DOHH2 (cell line): ENCODE measurements around the gene HDAC4.

ENCODE experiments used
- H3F3A ChIP-seq: fragments of 200-600 bp; sonication (generic), shearing (Covaris generic); 2 replicates; pipeline ENCODE4 v1.6.0; 2016; ENCODE audit warnings: antibody characterized with exemption, mild to moderate bottlenecking; ENCODE audit not compliant: control insufficient read depth, insufficient read depth
- H3K27ac ChIP-seq: fragments of 200-600 bp; sonication (generic); 2 replicates; pipeline ENCODE4 v1.5.1; 2014; ENCODE audit warnings: low read depth, mild to moderate bottlenecking, low read length, moderate library complexity
- H3K27me3 ChIP-seq: fragments of 200-600 bp; sonication (generic); 2 replicates; pipeline ENCODE4 v1.6.1; 2014; ENCODE audit warnings: mild to moderate bottlenecking, low read length, mixed read lengths; ENCODE audit not compliant: control insufficient read depth
- H3K36me3 ChIP-seq: fragments of 200-600 bp; sonication (generic); 2 replicates; pipeline ENCODE4 v1.6.1; 2014; ENCODE audit warnings: mild to moderate bottlenecking, low read length, moderate library complexity, mixed read lengths; ENCODE audit not compliant: control insufficient read depth
- H3K4me1 ChIP-seq: fragments of 200-600 bp; sonication (generic); 2 replicates; pipeline ENCODE4 v1.6.1; 2014; ENCODE audit warnings: mild to moderate bottlenecking, low read length, mixed read lengths; ENCODE audit not compliant: control insufficient read depth
- H3K4me2 ChIP-seq: fragments of 200-600 bp; sonication (generic); 2 replicates; pipeline ENCODE4 v1.6.0; 2014; ENCODE audit warnings: mild to moderate bottlenecking, low read length, moderate library complexity
- H3K4me3 ChIP-seq: fragments of 200-600 bp; sonication (generic); 2 replicates; pipeline ENCODE4 v1.5.1; 2014; ENCODE audit warnings: mild to moderate bottlenecking, low read length, mixed read lengths
- H3K79me2 ChIP-seq: fragments of 200-600 bp; sonication (generic); 2 replicates; pipeline ENCODE4 v1.6.1; 2014; ENCODE audit warnings: mild to moderate bottlenecking, low read length, mixed read lengths; ENCODE audit not compliant: control insufficient read depth
- H3K9me2 ChIP-seq: fragments of 200-600 bp; sonication (generic); replicated peaks from 2 replicates; pipeline ENCODE4 v1.6.1; 2014; ENCODE audit warnings: mild to moderate bottlenecking, low read length, mixed read lengths; ENCODE audit not compliant: control insufficient read depth
- H3K9me3 ChIP-seq: fragments of 200-600 bp; sonication (generic); 2 replicates; pipeline ENCODE4 v1.6.1; 2014; ENCODE audit warnings: antibody characterized with exemption, low read length, mixed read lengths; ENCODE audit not compliant: control insufficient read depth, insufficient read depth
- H4K20me1 ChIP-seq: fragments of 200-600 bp; sonication (generic); 2 replicates; pipeline ENCODE4 v1.6.0; 2014; ENCODE audit warnings: low read depth, mild to moderate bottlenecking, antibody characterized with exemption, low read length, moderate library complexity; ENCODE audit not compliant: control insufficient read depth, insufficient read depth
- EZH2phosphoT487 ChIP-seq: fragments of 200-600 bp; sonication (generic); IDR thresholded peaks from 2 replicates; pipeline ENCODE4 v1.6.1; 2017; ENCODE audit warnings: borderline replicate concordance, mild to moderate bottlenecking, antibody characterized with exemption, low read length, moderate library complexity, mixed read lengths
- TF ChIP-seq, protein P1 (sequence below): fragments of 200-600 bp; sonication (generic); IDR thresholded peaks from one replicate; pipeline ENCODE4 v1.5.1; 2014; ENCODE audit warnings: antibody characterized with exemption, mild to moderate bottlenecking, low read depth, low read length; ENCODE audit not compliant: poor library complexity, severe bottlenecking

HDAC4 gene

DNA sequence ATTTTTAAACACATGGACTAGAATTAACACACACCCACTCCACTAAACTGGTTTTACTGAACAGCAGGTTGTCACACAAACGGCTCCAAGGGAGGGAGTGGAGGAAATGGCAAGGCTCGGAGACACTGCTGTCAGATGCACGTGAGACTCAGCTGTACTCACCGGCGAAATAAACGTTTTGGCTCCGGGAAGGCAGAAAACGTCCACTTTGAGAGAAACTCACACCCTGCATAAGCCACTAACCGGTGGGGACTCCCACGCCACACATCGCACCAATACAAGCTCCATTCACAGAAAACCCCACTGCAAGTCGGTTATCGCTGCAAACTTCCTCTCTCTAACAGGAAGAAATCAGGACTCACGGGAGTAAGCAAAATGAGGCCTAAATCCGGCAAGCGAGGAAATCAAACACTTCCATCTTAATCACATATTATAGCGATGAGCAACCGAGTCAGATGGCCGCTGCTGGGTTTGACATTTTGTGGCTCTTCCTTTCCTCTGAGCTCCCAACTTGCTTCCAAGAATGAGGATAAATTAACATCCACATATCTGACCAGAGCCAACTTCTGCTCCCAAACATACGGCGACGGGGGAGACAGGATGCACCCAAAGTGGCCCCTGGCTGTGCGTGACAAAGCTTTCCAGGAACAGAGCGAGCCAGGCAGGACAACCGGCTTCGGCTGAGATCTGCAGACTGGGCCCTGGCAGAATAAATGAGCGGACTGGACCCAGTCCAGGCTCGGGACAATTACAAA lies 63.5 kb downstream of the HDAC4 start:
- no peaks in the 10 kb centered on the region for H3K9me2 ChIP-seq
- no peak overlapping the region for H3K4me2 ChIP-seq
- no peaks in the 10 kb centered on the region for H3K9me3 ChIP-seq
- H3K4me1 ChIP-seq: no peaks in the 10 kb centered on the region
- no peak overlapping the region for H3K27ac ChIP-seq
- peaks cover 6% of the 10 kb centered on the region; the same call in 1 of the 2 replicates for H4K20me1 ChIP-seq
- H3K79me2 ChIP-seq: no peaks in the 10 kb centered on the region
- H3K4me3 ChIP-seq: no peak overlapping the region
- H3F3A ChIP-seq: no peaks in the 10 kb centered on the region
- no peaks in the 10 kb centered on the region for H3K27me3 ChIP-seq
- H3K36me3 ChIP-seq: no peaks in the 10 kb centered on the region
- no peak for TF ChIP-seq EZH2phosphoT487
- TF ChIP-seq, protein P1, sequence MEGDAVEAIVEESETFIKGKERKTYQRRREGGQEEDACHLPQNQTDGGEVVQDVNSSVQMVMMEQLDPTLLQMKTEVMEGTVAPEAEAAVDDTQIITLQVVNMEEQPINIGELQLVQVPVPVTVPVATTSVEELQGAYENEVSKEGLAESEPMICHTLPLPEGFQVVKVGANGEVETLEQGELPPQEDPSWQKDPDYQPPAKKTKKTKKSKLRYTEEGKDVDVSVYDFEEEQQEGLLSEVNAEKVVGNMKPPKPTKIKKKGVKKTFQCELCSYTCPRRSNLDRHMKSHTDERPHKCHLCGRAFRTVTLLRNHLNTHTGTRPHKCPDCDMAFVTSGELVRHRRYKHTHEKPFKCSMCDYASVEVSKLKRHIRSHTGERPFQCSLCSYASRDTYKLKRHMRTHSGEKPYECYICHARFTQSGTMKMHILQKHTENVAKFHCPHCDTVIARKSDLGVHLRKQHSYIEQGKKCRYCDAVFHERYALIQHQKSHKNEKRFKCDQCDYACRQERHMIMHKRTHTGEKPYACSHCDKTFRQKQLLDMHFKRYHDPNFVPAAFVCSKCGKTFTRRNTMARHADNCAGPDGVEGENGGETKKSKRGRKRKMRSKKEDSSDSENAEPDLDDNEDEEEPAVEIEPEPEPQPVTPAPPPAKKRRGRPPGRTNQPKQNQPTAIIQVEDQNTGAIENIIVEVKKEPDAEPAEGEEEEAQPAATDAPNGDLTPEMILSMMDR: no peak

DNA sequence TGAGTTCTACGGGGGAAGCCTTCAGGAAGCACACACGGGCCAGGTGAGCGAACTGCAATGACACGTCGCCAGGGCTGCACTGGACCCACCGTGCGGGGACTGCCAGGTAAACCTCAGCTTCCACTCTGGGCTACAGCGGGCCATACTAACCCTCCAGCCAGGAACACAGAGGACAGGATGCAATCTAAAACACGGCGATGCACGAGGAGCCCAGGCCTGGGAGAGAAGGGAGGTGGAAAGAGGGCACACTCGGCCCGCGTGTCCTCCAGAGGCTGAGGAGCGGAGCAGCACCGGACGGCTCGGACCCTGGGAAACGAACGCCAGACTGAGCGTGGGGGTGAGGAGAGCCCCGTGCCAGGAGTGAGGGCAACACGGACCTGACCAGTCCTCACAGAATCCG lies 69.3 kb downstream of the HDAC4 start:
- Histone ChIP-seq H3K27me3 (no peaks in the 10 kb centered on the region), H3K27ac (no peak overlapping the region), H3F3A (no peaks in the 10 kb centered on the region), H3K9me2 (no peaks in the 10 kb centered on the region), H3K36me3 (no peaks in the 10 kb centered on the region), H4K20me1 (no peaks in the 10 kb centered on the region), H3K4me3 (no peak overlapping the region), H3K79me2 (no peaks in the 10 kb centered on the region), H3K4me1 (no peaks in the 10 kb centered on the region), H3K4me2 (no peak overlapping the region), H3K9me3 (no peaks in the 10 kb centered on the region)
- TF ChIP-seq EZH2phosphoT487: no peak
- TF ChIP-seq, protein P1: no peak

DNA sequence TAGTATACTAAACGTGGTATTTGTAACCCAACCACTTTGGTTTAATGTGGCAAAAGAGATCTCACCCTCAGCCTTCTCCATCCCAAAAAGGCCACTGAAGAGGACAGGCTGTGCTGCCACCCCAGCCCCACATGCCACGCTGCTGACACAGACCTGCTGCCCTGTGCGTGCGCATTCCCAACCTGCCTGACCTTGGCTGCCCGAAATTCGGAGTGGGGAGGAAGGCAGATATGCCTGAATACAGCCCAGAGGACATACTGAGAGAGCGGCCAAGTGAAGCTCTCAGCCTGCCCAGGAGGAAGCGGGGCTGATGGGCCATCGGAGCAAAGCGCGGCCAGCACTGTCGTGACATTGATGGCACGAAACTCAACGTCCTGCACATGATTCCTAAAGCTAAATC lies 70.0 kb downstream of the HDAC4 start:
- Histone ChIP-seq H3K27ac (no peak overlapping the region), H3K27me3 (no peaks in the 10 kb centered on the region), H3K9me2 (no peaks in the 10 kb centered on the region), H3K4me3 (no peak overlapping the region), H3K36me3 (no peaks in the 10 kb centered on the region), H3K4me2 (no peak overlapping the region), H3F3A (no peaks in the 10 kb centered on the region), H3K9me3 (no peaks in the 10 kb centered on the region), H3K4me1 (no peaks in the 10 kb centered on the region), H4K20me1 (no peaks in the 10 kb centered on the region), H3K79me2 (no peaks in the 10 kb centered on the region)
- TF ChIP-seq, protein P1: no peak
- no peak for TF ChIP-seq EZH2phosphoT487
